PC-9 (cell line): ENCODE measurements around the gene PRELP. TPM values are rescaled to one million over a fixed set of nuclear protein-coding genes. Genes with fewer than 3 reads are reported as not detected.

Experiments
- BruUV-seq: library from RNA; stranded (reverse); fragments of 400-500 nt; replicated peaks from 2 replicates; lab custom pipeline; 2021; lab: Mats Ljungman, UMichigan
- CTCF ChIA-PET: fragments of 300-600 bp; sonication (Branson Sonifier 250); formaldehyde crosslinking; loops from one replicate; lab custom pipeline; 2022; ENCODE audit warnings: antibody characterized with exemption; lab: Charles Lee
- POLR2A ChIA-PET: fragments of 300-600 bp; sonication (Branson Sonifier 250); formaldehyde crosslinking; loops from one replicate; lab custom pipeline; 2022; ENCODE audit warnings: antibody characterized with exemption; ENCODE audit not compliant: unreplicated experiment; lab: Charles Lee
- DNase-seq, 2 experiments: peaks; one replicate each; pipeline versions ENCODE4 v3.0.0 to v3.0.0-alpha.2; 2015 to 2022; ENCODE audit warnings: mixed read lengths in 1 of 2
- H2AFZ ChIP-seq: fragments of 200-600 bp; sonication (generic); 2 replicates; pipeline ENCODE4 v1.8.1; 2017; ENCODE audit warnings: antibody characterized with exemption
- H3F3A ChIP-seq: fragments of 200-600 bp; sonication (generic); 2 replicates; pipeline ENCODE4 v1.8.1; 2017; ENCODE audit warnings: antibody characterized with exemption, mild to moderate bottlenecking, low read depth; ENCODE audit not compliant: insufficient read depth
- H3K27ac ChIP-seq: fragments of 200-600 bp; sonication (generic); 2 replicates; pipeline ENCODE4 v1.6.1; 2016; ENCODE audit warnings: mixed run types
- H3K27me3 ChIP-seq: fragments of 200-600 bp; sonication (generic); 2 replicates; pipeline ENCODE4 v1.6.1; 2016; ENCODE audit warnings: low read depth, mixed run types; ENCODE audit not compliant: insufficient read depth
- H3K36me3 ChIP-seq: fragments of 200-600 bp; sonication (generic); 2 replicates; pipeline ENCODE4 v1.6.1; 2016; ENCODE audit warnings: low read depth, mixed run types
- H3K4me1 ChIP-seq: fragments of 200-600 bp; sonication (generic); replicated peaks from 2 replicates; pipeline ENCODE4 v1.6.1; 2016; ENCODE audit warnings: mixed run types; ENCODE audit not compliant: insufficient read depth
- H3K4me2 ChIP-seq: fragments of 200-600 bp; sonication (generic); 2 replicates; pipeline ENCODE4 v1.6.1; 2017; ENCODE audit warnings: mixed run types
- H3K4me3 ChIP-seq: fragments of 200-600 bp; sonication (generic); 2 replicates; pipeline ENCODE4 v1.6.1; 2016; ENCODE audit warnings: mixed run types
- H3K79me2 ChIP-seq: fragments of 200-600 bp; sonication (generic); 2 replicates; pipeline ENCODE4 v1.6.1; 2017; ENCODE audit warnings: low read depth, mixed run types
- H3K9me2 ChIP-seq: fragments of 200-600 bp; sonication (generic); 2 replicates; pipeline ENCODE4 v1.8.1; 2017; ENCODE audit warnings: mild to moderate bottlenecking; ENCODE audit not compliant: insufficient read depth
- H3K9me3 ChIP-seq: fragments of 200-600 bp; sonication (generic); 2 replicates; pipeline ENCODE4 v1.8.1; 2016; ENCODE audit warnings: low read depth; ENCODE audit not compliant: insufficient read depth
- H4K20me1 ChIP-seq: fragments of 200-600 bp; sonication (generic); 2 replicates; pipeline ENCODE4 v1.8.1; 2017; ENCODE audit not compliant: insufficient read depth
- CTCF ChIP-seq: fragments of 200-600 bp; sonication (generic); conservative IDR thresholded peaks from 2 replicates; pipeline ENCODE4 v1.6.1; 2017; ENCODE audit warnings: mixed run types, antibody characterized with exemption, mild to moderate bottlenecking, moderate library complexity
- EZH2 ChIP-seq: fragments of 200-600 bp; sonication (generic); IDR thresholded peaks from 2 replicates; pipeline ENCODE4 v1.8.0; 2017; ENCODE audit warnings: antibody characterized with exemption, low read depth
- intact Hi-C: fragments of 100-400 bp; cut with micrococcal nuclease; formaldehyde crosslinking; loops from one replicate; pipeline ENCODE4 v1.10.0; 2022; ENCODE audit not compliant: unreplicated experiment
- total RNA-seq: library from RNA; stranded (reverse); gene quantifications from 2 replicates; pipeline ENCODE4 v1.2.3, GENCODE V29; 2021

Gene PRELP
- total RNA-seq, 1 experiment from 2014 or later, result not detected

DNA sequence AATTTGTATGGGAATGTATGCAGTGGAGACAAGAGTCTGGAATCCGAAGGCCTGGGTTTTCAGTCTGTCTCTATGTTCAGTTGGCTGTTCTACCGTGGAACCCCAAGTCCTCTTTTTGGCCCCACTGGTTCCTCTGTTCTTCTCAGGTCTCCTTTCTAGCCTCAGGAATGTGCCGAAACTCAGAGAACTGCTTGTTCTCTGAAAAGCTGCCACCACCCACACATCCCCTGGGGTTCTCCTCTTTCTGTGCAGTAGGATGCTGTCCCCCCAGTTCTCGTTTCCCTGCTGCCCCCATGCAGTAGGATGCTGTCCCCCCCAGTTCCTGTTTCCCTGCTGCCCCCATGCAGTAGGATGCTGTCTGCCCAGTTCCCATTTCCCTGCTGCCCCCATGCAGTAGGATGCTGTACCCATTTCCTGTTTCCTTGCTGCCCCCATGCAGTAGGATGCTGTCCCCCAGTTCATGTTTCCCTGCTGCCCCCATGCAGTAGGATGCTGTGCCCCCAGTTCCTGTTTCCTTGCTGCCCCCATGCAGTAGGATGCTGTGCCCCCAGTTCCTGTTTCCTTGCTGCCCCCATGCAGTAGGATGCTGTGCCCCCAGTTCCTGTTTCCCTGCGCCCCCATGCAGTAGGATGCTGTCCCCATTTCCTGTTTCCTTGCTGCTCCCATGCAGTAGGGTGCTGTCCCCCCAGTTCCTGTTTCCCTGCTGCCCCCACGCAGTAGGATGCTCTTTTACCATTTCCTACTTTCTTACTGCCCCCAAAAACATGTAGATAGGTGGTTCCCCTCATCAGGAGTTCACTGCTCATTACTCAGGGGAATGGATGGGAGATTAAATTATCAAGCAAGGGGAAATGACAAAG lies 53.6 kb downstream of the PRELP start:
- no peak overlapping the region for H3K4me2 ChIP-seq
- H3K27me3 ChIP-seq, result no peaks in the 10 kb centered on the region
- no peaks in the 10 kb centered on the region for H3K79me2 ChIP-seq
- peaks cover 33% of the 10 kb centered on the region; the same call in 1 of the 2 replicates for H3F3A ChIP-seq
- intact Hi-C loops, result no loop called here
- H3K27ac ChIP-seq, result no peak overlapping the region
- no peak overlapping the region for H2AFZ ChIP-seq
- no peaks in the 10 kb centered on the region for H3K9me3 ChIP-seq
- no peak overlapping the region for H3K4me3 ChIP-seq
- H3K36me3 ChIP-seq, result no peaks in the 10 kb centered on the region
- H3K4me1 ChIP-seq, result peaks cover 43% of the 10 kb centered on the region
- TF ChIP-seq CTCF (no peak), EZH2 (no peak)
- BruUV-seq, result no TSS peak
- ChIA-PET POLR2A (no interaction called here), CTCF (no interaction called here)
- DNase-seq, result no peak
- H3K9me2 ChIP-seq, result no peaks in the 10 kb centered on the region
- no peaks in the 10 kb centered on the region for H4K20me1 ChIP-seq

- no peak overlapping the region for H2AFZ ChIP-seq
- H3K27me3 ChIP-seq, result no peaks in the 10 kb centered on the region
- H3K27ac ChIP-seq, result no peak overlapping the region
- DNase-seq, result no peak
- no peak overlapping the region for H3K4me2 ChIP-seq
- intact Hi-C loops, result no loop called here
- BruUV-seq, result no TSS peak
- no peaks in the 10 kb centered on the region for H3K36me3 ChIP-seq
- no peaks in the 10 kb centered on the region for H4K20me1 ChIP-seq
- no peak overlapping the region for H3K4me3 ChIP-seq
- no peaks in the 10 kb centered on the region for H3K9me2 ChIP-seq
- H3K9me3 ChIP-seq, result no peaks in the 10 kb centered on the region
- POLR2A ChIA-PET, result no interaction called here
- CTCF ChIA-PET, result no interaction called here
- no peak for TF ChIP-seq CTCF
- no peak for TF ChIP-seq EZH2
- H3K79me2 ChIP-seq, result no peaks in the 10 kb centered on the region
- H3K4me1 ChIP-seq, result peaks cover 56% of the 10 kb centered on the region
- peaks cover 48% of the 10 kb centered on the region for H3F3A ChIP-seq
These were observed 55.5 kb downstream of the PRELP start for GRCh38 chr1:203531063-203531462.

GRCh38 chr1:203534012-203534411 lies 58.4 kb downstream of the PRELP start:
- H3K9me2 ChIP-seq, result no peaks in the 10 kb centered on the region
- no peak overlapping the region for H3K4me3 ChIP-seq
- no peaks in the 10 kb centered on the region for H3K27me3 ChIP-seq
- no peaks in the 10 kb centered on the region for H3K36me3 ChIP-seq
- H4K20me1 ChIP-seq, result no peaks in the 10 kb centered on the region
- TF ChIP-seq EZH2 (no peak), CTCF (no peak)
- ChIA-PET POLR2A (no interaction called here), CTCF (no interaction called here)
- H3K79me2 ChIP-seq, result no peaks in the 10 kb centered on the region
- no peaks in the 10 kb centered on the region for H3K9me3 ChIP-seq
- BruUV-seq, result no TSS peak
- H2AFZ ChIP-seq, result peak overlapping the region; percentile 20; the same call in 1 of the 2 replicates
- peaks cover 67% of the 10 kb centered on the region for H3K4me1 ChIP-seq
- H3F3A ChIP-seq, result peaks cover 65% of the 10 kb centered on the region
- H3K27ac ChIP-seq, result peak overlapping the region; percentile 93
- peak overlapping the region; percentile 66 for H3K4me2 ChIP-seq
- intact Hi-C loops, result no loop called here
- no peak for DNase-seq
